HG03342 (cell line): ENCODE results near the gene LTBP4.
"Not testable (repeated sequence)": the region's sequence is repeated elsewhere in the genome, so short reads cannot be mapped to it uniquely, and the experiment has no call there.

Experiments used
- ATAC-seq: cut with Tn5 transposase; IDR thresholded peaks from one replicate; pipeline ENCODE4 v1.9.1; 2021; ENCODE audit warnings: mild to moderate bottlenecking, moderate library complexity; ENCODE audit not compliant: unreplicated experiment

Gene LTBP4

DNA sequence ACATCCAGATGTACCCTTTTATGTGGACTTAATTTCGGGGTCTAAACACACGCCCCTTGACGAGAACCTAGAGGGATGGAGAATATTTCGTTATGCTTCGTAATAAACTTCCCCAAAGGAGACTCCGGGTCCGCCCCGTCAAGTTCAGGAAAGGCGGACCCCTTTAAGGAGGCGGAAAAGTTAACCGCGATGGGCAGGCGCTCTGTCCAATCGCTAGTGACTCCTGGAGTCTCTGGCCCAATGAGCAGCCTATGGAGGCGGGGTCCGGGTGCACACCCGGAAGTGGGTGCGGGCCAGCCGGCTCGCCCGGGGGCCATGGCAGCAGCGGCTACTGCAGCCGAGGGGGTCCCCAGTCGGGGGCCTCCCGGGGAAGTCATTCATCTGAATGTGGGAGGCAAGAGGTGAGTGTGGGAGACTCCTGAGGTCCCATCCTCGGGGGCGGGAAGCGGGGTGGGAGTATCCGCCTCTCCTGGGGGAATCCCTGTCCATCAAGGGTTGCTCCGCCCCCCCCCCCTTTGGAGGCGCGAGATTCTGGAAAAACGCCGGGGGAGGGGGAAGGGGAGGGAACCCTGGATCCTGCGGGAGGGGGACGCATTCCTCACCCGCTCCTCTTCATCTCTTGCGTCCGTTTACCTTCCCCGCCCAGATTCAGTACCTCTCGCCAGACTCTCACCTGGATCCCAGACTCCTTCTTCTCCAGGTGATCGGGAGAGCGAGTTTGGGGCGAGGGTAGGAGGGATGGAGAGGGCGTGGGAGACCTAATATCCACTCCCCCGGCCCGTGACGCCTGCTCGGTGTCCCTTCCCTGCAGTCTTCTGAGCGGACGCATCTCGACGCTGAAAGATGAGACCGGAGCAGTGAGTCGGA, 24.4 kb upstream of the LTBP4 start, which contains the start of gene SHKBP1:
TSS of gene SHKBP1 (plus strand) at position 289 of the 867 bp plus-strand sequence. CDS start at position 316, 27 bp downstream.
- peak; percentile 94 for ATAC-seq

DNA sequence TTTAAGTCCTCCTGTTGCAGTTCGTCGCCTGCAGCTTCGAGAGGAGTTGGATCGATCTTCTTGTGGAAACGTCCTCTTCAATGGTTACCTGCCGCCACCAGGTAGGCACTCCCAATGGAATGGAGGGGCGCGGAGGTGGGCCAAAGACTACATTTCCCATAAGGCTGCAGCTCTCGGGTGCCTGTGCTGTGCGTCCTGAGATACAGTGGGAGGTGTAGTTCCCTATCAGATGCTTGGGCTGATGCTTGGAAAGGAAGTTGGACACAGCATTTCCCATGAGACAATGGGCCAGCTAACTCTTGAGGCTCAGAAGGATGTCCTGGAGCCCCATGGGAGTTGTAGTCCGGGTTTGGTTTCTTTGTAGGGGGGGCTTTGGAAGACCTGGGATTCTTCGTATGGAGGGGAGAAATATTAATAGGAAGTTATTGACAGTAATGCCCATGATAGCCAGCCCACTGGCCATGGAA, 22.7 kb upstream of the LTBP4 start:
- ATAC-seq = no peak

DNA sequence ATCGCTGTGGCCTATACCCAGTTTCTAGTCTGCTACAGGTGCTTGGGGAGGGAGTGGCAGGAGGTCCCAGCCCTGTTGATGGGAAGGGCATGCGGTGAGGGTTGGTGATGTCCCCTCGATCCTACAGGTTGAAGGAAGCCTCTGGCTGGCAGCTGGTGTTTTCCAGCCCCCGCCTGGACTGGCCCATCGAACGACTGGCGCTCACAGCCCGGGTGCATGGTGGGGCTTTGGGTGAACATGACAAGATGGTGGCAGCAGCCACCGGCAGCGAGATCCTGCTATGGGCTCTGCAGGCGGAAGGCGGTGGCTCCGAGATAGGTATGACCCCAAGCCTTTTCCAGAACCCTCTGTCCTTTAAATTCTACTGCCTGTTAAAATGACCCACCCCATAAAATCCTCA, 20.6 kb upstream of the LTBP4 start:
- ATAC-seq = no peak

DNA sequence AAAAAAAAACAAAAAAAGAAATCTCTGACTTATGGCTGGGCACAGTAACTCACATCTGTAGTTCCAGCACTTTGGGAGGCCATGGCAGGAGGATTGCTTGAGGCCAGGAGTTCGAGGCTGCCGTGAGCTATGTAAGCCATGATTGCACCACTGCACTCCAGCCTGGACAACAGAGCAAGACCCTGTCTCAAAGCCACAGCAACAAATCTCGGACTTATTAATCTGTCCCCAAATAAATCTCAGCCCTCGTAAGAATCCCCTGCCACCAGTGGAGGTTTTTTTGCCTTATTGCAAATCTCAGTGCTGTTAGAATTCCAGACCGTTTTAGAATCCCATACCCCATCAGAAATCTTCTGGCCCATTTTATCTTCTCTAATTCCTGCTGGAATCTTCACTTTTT, 19.6 kb upstream of the LTBP4 start:
- no peak for ATAC-seq

DNA sequence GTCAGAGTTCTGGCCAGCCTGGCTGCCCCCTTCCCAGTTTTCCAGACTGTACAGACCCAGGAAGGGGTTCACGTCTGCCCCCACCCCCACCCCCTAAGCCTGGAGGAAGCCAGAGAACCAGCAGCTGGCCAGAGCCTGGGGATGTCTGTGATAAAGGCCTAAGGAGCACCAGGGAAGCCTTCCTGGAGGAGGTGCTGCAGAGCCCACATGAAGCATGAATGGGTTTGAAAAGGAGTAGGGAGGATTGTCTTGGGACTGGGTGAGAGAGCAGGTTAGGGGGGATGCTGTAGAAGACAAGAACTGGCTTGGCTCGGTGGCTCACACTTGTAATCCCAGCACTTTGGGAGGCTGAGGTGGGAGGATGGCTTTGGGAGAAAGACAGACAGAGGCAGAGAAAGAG, 18.7 kb upstream of the LTBP4 start:
- ATAC-seq = no peak

DNA sequence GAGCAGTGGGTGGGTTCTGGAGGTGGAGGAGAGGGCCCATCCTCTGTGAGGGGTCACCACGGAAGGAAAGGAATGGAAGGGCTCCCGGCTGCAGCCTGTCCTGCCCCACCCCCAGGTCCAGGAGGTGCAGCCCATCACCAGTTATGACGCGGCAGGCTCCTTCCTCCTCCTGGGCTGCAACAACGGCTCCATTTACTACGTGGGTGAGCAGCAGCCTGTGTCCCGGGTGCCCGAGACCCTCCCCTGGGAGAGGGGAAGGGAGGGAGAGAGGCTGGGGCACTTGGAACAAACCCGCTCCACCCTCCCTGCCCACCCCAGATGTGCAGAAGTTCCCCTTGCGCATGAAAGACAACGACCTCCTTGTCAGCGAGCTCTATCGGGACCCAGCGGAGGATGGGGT, 17.9 kb upstream of the LTBP4 start:
- no peak for ATAC-seq

DNA sequence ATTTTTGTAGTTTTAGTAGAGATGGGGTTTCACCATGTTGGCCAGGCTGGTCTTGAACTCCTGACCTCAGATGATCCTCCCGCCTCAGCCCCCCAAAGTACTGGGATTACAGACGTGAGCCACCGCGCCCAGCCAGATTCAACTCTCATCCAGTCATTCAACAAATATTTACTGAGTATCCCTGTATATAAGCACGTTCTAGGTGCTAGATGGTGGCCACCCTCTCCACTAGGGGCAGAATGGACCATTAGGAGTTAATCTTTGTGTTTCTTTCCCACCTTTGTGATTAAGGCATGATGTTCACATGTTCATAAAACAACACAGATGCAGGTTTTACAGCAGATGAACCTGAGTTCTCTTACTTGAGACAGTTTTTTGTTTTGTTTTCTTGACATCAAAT, 17.2 kb upstream of the LTBP4 start:
- no peak for ATAC-seq

DNA sequence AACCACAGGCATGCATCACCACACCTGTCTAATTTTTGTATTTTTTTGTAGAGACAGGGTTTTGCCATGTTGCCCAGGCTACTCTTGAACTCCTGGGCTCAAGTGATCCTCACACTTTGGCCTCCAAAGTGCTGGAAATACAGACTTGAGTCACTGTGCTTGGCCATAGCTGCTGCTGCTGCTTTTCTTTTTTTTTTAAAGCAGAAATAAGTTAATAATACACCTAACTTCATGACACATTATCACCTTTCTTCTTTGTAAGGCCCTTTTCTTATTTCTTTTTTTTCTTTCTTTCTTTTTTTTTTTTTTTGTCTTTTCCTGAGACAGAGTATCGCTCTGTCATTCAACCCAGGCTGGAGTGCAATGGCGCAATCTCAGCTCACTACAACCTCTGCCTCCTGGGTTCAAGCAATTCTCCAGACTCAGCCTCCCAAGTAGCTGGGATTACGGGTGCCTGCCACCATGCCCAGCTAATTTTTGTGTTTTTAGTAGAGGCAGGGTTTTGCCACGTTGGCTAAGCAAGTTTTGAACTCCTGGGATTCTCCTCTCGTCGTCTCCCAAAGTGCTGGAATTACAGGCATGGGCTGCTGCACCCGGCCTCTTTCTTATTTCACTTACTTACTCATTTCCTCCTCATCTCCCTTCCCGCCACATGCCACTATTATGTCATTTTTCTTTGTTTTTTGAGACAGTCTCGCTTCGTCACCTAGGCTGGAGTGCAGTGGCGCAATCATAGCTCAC, 15.8 kb upstream of the LTBP4 start:
- ATAC-seq = no peak

DNA sequence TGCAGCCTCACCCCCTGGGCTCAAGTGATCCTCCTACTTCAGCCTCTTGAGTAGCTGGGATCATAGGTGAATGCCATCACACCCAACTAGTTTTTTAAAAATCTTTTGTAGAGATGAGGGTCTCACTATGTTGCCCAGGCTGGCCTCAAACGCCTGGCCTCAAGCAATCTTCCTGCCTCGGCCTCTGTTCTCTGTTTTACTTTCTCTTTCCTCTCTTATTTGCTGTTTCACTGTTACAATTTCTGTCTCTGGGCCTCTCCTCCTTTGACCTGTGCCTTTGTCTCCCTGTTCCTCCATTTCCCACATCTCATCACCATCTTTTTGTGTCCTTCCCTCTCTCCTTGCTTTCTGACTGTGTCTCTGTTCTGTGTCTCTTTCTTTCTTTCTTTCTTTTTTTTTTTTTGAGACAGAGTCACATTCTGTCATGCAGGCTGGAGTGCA, 15.2 kb upstream of the LTBP4 start:
- ATAC-seq = no peak

DNA sequence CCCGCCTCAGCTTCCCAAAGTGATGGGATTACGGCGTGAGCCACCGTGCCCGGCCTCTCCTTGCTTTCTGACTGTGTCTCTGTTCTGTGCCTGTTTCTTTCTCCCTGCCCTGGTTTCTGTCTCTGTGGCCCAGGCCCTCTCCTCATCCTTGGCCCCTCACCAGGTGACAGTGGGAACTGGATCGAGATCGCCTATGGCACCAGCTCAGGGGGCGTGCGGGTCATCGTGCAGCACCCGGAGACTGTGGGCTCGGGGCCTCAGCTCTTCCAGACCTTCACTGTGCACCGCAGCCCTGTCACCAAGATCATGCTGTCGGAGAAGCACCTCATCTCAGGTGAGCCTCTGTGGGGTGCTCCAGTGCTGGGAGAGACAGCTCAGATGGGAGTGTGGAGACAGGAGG, 14.6 kb upstream of the LTBP4 start:
- no peak for ATAC-seq

DNA sequence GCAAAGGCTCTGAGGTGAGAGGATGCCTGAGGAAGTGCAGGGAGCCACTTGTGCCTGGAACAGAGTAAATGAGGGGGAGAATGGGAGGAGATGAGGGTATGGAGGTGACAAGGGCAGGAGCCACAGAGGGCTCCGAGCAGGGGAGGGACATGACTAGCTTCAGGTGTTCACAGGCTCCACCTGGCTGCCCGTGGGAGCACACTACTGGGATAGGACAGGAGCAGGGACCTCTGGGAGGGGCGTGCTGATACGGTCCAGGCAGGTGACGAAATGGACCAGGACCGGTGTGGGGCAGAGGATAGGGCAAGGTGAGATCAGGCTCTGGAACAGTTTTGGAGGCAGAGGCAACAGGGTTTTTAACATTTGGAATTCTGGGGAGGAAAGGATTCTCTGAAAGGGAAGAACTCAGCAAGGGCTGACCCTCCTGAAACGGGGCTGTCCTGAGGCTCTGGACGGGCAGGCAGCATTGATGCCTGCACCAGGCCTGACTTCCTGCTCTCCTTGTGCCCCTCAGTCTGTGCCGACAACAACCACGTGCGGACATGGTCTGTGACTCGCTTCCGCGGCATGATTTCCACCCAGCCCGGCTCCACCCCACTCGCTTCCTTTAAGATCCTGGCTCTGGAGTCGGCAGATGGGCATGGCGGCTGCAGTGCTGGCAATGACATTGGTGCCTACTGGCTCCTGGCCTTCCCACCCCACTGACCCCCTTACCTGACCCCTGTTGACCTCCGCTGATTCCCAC, 12.9 kb upstream of the LTBP4 start:
- no peak for ATAC-seq

DNA sequence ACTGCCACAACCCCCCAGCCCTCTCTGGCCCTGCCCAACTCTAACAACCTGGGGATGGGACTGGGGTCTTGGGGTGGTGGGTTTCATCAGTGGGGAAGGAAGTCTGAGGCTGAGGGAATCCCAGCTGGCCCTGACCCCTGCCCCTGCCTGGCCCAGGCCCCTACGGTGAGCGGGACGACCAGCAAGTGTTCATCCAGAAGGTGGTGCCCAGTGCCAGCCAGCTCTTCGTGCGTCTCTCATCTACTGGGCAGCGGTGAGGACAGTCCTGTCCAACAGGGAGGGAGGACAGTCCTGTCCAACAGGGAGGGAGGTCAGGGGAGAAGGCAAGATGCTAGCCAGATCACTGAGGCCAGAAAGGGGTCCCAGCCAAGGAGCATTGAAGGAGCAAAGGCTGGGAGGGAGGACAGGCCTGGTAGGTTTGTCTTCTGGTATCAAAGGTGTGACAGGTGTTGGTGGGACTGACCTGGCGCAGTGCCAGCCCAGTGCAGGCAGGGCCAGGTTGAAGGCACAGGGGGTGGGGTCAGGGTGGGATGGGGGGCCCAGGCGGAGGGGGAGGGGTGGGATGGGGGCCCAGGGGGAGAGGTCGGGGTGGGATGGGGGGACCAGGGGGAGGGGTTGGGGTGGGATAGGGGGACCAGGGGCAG, 12.1 kb upstream of the LTBP4 start:
- no peak for ATAC-seq

DNA sequence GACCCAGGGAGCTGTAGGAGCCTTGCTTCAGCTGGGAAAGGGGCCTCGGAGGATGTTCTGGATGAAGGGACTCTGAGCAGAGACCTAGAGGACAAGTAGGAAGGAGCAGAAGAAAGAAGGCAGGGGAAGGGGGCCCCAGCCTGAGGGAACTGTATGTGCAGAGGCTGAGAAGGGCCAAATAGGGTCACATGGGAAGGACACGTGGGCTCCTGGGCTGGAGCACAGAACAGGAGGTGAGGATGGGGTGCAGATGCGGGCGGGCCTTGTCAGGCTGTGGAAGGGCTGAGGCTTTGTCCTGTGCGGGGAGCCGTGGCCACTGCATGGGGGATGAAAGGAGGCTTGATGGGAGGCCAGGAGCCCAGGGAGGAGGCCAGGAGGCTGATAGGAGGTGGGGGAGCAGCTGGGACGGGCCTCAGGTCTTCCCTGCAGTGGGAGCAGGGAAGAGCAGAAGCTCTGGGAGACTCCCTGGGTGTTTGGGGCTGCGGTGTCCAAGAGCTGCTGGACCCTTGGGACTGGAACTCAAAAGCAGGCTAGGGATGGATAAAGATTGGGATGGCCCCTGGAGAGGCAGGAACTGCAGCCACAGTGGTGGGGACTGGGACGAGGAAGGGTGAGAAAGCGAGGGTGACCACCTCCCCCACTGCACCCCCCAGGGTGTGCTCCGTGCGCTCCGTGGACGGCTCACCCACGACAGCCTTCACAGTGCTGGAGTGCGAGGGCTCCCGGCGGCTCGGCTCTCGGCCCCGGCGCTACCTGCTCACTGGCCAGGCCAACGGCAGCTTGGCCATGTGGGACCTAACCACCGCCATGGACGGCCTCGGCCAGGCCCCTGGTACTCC, 11.4 kb upstream of the LTBP4 start:
- no peak for ATAC-seq

DNA sequence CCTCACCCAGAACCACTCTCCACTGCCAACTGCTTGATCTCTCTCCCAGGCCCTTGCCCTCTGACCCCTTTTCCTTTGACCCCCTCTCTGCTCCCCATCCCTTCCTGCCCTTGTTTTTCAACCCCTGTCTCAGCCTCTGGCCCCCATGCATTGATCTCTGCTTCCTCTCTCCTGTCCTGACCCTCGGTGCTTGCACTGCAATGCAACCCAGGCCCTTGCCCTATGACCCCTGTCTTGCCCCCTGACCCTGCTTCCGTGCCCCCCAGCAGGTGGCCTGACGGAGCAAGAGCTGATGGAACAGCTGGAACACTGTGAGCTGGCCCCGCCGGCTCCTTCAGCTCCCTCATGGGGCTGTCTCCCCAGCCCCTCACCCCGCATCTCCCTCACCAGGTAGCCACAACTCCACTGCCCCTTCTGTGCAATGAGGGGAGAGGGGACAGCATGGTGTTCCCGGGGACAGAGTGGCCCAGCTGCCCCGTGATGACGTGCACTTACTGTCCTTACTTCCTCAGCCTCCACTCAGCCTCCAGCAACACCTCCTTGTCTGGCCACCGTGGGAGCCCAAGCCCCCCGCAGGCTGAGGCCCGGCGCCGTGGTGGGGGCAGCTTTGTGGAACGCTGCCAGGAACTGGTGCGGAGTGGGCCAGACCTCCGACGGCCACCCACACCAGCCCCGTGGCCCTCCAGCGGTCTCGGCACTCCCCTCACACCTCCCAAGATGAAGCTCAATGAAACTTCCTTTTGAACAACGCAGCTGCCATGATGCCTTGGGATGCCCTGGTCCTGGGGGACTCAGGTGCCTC, 10.5 kb upstream of the LTBP4 start:
- no peak for ATAC-seq

DNA sequence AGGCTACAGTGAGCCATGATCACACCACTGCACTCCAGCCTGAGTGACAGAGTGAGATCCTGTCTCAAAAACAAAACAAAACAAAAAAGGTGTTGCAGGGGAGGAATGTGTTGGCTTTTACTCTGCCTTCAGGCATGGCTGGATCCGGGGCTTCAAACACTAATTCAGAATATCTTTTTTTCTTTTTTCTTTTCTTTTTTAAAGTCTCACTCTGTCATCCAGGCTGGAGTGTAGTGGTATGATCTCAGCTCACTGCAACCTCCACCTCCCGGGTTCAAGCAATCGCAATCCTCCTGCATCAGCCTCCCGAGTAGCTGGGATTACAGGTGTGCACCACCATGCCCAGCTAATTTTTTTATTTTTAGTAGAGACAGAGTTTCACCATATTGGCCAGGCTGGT, 9.4 kb upstream of the LTBP4 start:
- not testable (repeated sequence) for ATAC-seq

DNA sequence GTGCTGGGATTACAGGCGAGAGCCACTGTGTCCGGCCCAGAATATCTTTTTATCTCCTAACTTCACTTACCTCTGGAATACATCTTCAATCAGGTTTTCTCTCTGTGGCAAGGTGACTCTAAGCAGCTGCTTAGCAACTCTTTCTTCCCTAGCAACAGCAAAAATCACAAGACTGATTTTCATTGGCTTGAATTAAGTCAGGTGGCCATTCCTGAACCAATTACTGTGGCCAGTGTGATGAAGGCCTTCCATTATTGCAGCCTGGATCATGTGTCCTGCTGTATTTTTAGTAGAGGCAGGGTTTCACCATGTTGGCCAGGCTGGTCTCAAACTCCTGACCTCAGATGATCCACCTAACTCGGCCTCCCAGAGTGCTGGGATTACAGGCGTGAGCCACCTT, 9.0 kb upstream of the LTBP4 start:
- no peak for ATAC-seq

DNA sequence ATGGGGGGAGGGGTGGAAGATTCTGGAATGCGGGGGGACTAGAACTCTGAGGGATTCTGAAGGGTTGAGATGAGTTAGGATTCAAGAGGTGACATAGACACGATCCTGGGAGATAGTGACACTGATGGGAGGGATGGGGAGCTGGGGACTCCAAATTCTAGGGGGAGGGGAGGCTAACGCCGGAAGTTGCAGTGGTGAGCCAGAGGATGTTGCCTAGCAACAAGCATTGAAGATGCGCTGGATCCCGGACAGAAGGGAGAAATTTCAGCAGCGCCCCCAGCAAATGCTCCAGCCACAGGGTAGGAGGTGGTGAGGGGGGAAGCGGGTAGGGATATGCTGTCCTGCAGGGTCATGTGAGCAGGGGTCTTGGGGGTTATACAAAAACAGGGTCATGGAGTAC, 6.9 kb upstream of the LTBP4 start:
- no peak for ATAC-seq

DNA sequence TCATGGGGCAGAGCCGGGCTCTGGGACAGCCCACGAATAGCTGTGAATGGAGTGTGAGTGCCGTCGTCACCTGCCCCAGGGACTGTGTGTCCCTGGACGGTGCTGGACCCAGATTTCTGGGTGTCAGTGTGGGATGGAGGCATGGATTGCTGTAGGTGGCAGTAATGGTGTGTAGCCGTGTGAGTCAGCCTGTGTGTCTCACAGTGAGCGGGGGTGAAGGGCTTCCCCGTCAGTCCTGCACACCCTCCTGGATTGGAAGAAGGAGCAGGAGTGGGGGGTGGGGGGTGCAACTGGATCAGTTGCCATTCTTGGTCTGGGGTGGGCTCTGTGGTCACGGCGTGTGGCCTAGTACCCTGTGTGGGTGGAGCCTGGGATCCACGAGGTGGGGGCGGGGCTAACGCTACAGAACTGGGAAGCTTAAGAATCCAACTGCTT, 6.5 kb upstream of the LTBP4 start:
- no peak for ATAC-seq
